ENCODE results near the gene MDK. TPM values are rescaled to one million over a fixed set of nuclear protein-coding genes. Genes with fewer than 3 reads are reported as not detected.

MDK gene
- total RNA-seq, 1 experiment from 2014 or later = 252 TPM

DNA sequence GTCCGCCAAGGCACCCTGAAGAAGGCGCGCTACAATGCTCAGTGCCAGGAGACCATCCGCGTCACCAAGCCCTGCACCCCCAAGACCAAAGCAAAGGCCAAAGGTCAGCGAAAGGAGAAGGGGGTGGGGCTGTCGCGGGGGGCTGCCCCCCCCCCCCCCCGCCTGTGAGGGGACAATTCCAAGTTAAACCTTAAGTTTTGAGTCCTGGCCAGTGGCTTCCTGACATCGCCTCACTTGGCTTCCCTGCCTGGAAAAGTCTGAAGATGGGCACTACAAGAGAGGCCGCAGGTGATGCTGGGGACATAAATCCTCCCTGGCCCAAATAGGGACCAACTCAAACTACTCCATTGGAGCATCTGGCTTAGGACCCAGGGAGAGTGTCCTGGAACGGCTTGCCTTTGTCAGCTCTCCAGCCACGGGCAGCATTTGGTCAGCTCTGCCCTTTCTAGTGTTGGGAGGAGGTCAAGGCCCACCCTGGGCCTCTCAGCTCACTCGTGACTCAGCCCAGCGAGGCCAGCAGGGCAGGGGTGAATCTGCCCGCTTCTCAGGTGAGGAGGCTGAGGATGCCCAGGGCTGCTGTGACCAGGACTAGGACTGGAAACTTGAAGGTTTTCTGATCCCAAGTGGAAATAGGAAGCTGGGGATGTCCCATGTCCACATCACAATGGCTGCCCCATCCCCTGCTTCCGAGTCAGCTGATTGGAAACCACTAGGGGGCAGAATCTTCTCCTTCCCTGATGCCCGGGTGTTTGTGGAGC lies 1.4 kb downstream of the MDK start:
- Histone ChIP-seq H3K4me3 (ENCODE audit: low read depth in 2 of 2, low read length in 2 of 2) (peak overlapping the region; percentile 51 to 59), H3K27me3 (ENCODE audit: control insufficient read depth, insufficient read depth, low read length) (no peaks in the 10 kb centered on the region), H3K36me3 (ENCODE audit: control insufficient read depth, insufficient read depth, low read length) (no peaks in the 10 kb centered on the region; the same call in 1 of the 2 replicates), H3K9me3 (ENCODE audit: control insufficient read depth, insufficient read depth, low read depth, low read length) (no peaks in the 10 kb centered on the region), H3K27ac (ENCODE audit: low read length) (no peak overlapping the region; the same call in 1 of the 2 replicates), H3K4me1 (ENCODE audit: control insufficient read depth, insufficient read depth, low read length) (peaks cover 16% of the 10 kb centered on the region)
- ATAC-seq (peak; percentile 13; the same call in 1 of the 2 replicates), DNase-seq (ENCODE audit: low read depth, low spot score) (no peak)
- in situ Hi-C loops (cut with HindIII; ENCODE audit: low pct_unique_long_range_greater_than_20kb, low sequenced_read_pairs) (no loop called here), intact Hi-C loops (cut with micrococcal nuclease; ENCODE audit: unreplicated experiment) (no loop called here)
- ChIA-PET CTCF (interaction anchor here (0.5 to 1.3 kb wide), 5 partner anchors 9 to 554 kb away, joined by 3 to 10 read pairs (median 4); partner anchors contain the start of genes CHRM4 and CSTPP1), POLR2A (no interaction called here)
- no TSS peak for BruUV-seq (replicated peaks)
- TF ChIP-seq, protein P1, sequence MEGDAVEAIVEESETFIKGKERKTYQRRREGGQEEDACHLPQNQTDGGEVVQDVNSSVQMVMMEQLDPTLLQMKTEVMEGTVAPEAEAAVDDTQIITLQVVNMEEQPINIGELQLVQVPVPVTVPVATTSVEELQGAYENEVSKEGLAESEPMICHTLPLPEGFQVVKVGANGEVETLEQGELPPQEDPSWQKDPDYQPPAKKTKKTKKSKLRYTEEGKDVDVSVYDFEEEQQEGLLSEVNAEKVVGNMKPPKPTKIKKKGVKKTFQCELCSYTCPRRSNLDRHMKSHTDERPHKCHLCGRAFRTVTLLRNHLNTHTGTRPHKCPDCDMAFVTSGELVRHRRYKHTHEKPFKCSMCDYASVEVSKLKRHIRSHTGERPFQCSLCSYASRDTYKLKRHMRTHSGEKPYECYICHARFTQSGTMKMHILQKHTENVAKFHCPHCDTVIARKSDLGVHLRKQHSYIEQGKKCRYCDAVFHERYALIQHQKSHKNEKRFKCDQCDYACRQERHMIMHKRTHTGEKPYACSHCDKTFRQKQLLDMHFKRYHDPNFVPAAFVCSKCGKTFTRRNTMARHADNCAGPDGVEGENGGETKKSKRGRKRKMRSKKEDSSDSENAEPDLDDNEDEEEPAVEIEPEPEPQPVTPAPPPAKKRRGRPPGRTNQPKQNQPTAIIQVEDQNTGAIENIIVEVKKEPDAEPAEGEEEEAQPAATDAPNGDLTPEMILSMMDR (IDR thresholded peaks at IDR 0.05) = peak; percentile 87
- TF ChIP-seq SIN3A (IDR thresholded peaks at IDR 0.05; ENCODE audit: borderline replicate concordance, insufficient read depth, low read depth, low read length) = no peak

DNA sequence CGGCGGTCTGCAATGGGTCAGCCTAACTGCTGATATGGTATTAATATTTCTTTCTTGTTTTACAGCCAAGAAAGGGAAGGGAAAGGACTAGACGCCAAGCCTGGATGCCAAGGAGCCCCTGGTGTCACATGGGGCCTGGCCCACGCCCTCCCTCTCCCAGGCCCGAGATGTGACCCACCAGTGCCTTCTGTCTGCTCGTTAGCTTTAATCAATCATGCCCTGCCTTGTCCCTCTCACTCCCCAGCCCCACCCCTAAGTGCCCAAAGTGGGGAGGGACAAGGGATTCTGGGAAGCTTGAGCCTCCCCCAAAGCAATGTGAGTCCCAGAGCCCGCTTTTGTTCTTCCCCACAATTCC lies 1.9 kb downstream of the MDK start:
- no peak for ATAC-seq
- H3K4me1 ChIP-seq (ENCODE audit: control insufficient read depth, insufficient read depth, low read length) = peaks cover 18% of the 10 kb centered on the region
- no peaks in the 10 kb centered on the region for H3K9me3 ChIP-seq (ENCODE audit: control insufficient read depth, insufficient read depth, low read depth, low read length)
- DNase-seq (ENCODE audit: low read depth, low spot score) = no peak
- no peak overlapping the region for H3K27ac ChIP-seq (ENCODE audit: low read length)
- ChIA-PET CTCF (interaction anchor here (0.5 to 1.3 kb wide), 4 partner anchors 9 to 553 kb away, joined by 3 to 10 read pairs (median 4); partner anchors contain the start of gene CSTPP1), POLR2A (no interaction called here)
- H3K4me3 ChIP-seq (ENCODE audit: low read depth in 2 of 2, low read length in 2 of 2) = no peak overlapping the region
- TF ChIP-seq TCF7L2 (IDR thresholded peaks at IDR 0.05; ENCODE audit: low read depth, low read length) (no peak), POLR2AphosphoS5 (IDR thresholded peaks at IDR 0.05; ENCODE audit: low read depth, low read length) (no peak)
- TF ChIP-seq, protein P1 (IDR thresholded peaks at IDR 0.05) = peak; percentile 68
- in situ Hi-C loops (cut with HindIII; ENCODE audit: low pct_unique_long_range_greater_than_20kb, low sequenced_read_pairs) = no loop called here
- intact Hi-C loops (cut with micrococcal nuclease; ENCODE audit: unreplicated experiment) = no loop called here
- BruUV-seq (replicated peaks) = no TSS peak
- no peaks in the 10 kb centered on the region for H3K27me3 ChIP-seq (ENCODE audit: control insufficient read depth, insufficient read depth, low read length)
- H3K36me3 ChIP-seq (ENCODE audit: control insufficient read depth, insufficient read depth, low read length) = no peaks in the 10 kb centered on the region; the same call in 1 of the 2 replicates

DNA sequence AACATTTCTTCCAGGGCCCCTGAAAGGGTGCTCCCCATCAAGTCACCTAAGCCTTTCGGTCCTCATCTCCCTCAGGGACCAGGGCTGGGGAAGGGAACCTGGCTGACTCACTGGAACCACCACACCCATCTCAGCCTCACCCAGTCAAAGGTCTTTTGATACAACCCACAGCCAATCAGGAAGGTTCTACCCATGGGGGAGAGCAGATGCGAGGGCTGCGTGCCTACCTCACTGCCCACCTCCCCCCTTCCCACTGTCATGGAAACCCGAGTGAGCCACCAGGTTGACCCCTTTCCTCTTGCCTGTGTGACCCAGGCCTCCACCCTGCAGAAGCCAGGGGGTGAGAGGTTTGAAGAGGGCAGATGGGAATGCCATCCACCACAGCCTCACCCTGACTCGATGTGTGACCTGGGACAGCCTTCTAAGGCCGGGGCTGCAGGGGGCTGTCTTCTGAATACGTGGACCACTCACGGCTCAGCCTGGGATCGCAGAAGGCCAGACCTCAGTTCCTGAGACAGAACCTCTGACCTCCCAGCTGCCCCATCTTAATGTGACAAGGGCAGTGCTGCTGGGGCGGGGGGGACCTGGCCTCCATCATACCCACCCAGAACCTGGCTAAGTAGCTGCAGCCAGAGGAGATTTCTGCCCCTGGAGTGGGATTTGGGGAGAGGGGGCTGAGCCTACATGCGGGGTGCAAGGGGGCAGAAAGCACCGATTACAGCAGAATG lies 2.7 kb downstream of the MDK start:
- TF ChIP-seq POLR2AphosphoS5 (IDR thresholded peaks at IDR 0.05; ENCODE audit: low read depth, low read length) (no peak; the same call in 1 of the 2 replicates), TCF7L2 (IDR thresholded peaks at IDR 0.05; ENCODE audit: low read depth, low read length) (no peak), SIN3A (IDR thresholded peaks at IDR 0.05; ENCODE audit: borderline replicate concordance, insufficient read depth, low read depth, low read length) (no peak)
- TF ChIP-seq, protein P1 (IDR thresholded peaks at IDR 0.05) = no peak
- TF ChIP-seq, protein P2, sequence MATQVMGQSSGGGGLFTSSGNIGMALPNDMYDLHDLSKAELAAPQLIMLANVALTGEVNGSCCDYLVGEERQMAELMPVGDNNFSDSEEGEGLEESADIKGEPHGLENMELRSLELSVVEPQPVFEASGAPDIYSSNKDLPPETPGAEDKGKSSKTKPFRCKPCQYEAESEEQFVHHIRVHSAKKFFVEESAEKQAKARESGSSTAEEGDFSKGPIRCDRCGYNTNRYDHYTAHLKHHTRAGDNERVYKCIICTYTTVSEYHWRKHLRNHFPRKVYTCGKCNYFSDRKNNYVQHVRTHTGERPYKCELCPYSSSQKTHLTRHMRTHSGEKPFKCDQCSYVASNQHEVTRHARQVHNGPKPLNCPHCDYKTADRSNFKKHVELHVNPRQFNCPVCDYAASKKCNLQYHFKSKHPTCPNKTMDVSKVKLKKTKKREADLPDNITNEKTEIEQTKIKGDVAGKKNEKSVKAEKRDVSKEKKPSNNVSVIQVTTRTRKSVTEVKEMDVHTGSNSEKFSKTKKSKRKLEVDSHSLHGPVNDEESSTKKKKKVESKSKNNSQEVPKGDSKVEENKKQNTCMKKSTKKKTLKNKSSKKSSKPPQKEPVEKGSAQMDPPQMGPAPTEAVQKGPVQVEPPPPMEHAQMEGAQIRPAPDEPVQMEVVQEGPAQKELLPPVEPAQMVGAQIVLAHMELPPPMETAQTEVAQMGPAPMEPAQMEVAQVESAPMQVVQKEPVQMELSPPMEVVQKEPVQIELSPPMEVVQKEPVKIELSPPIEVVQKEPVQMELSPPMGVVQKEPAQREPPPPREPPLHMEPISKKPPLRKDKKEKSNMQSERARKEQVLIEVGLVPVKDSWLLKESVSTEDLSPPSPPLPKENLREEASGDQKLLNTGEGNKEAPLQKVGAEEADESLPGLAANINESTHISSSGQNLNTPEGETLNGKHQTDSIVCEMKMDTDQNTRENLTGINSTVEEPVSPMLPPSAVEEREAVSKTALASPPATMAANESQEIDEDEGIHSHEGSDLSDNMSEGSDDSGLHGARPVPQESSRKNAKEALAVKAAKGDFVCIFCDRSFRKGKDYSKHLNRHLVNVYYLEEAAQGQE (IDR thresholded peaks at IDR 0.05; ENCODE audit: insufficient read depth in 1 of 2, low read depth in 2 of 2, low read length in 1 of 2) = no peak
- BruUV-seq (replicated peaks) = no TSS peak
- POLR2A ChIA-PET = no interaction called here
- Histone ChIP-seq H3K4me3 (ENCODE audit: low read depth in 2 of 2, low read length in 2 of 2) (no peak overlapping the region), H3K4me1 (ENCODE audit: control insufficient read depth, insufficient read depth, low read length) (peaks cover 19% of the 10 kb centered on the region), H3K27me3 (ENCODE audit: control insufficient read depth, insufficient read depth, low read length) (peaks cover 3% of the 10 kb centered on the region; the same call in 1 of the 2 replicates), H3K27ac (ENCODE audit: low read length) (no peak overlapping the region), H3K36me3 (ENCODE audit: control insufficient read depth, insufficient read depth, low read length) (no peaks in the 10 kb centered on the region; the same call in 1 of the 2 replicates), H3K9me3 (ENCODE audit: control insufficient read depth, insufficient read depth, low read depth, low read length) (no peaks in the 10 kb centered on the region)
- CTCF ChIA-PET = interaction anchor here (1.3 kb wide), 1 partner anchor 23 kb away, joined by 3 read pairs; no protein-coding TSS in a partner anchor
- in situ Hi-C loops (cut with HindIII; ENCODE audit: low pct_unique_long_range_greater_than_20kb, low sequenced_read_pairs) = no loop called here
- DNase-seq (ENCODE audit: low read depth, low spot score) (no peak), ATAC-seq (no peak)
- intact Hi-C loops (cut with micrococcal nuclease; ENCODE audit: unreplicated experiment) = no loop called here

Data from Panc1 (cell line).